Colonic mucosa (tissue), 4 donors: Measurements from ENCODE around the gene MX2. TPM values are rescaled to one million over a fixed set of nuclear protein-coding genes. Genes with fewer than 3 reads are reported as not detected.

Experiments
- DNase-seq: peaks from one replicate; pipeline ENCODE4 v3.0.0-alpha.2; 2020
- H3K27ac ChIP-seq: fragments of 200-600 bp; one replicate; pipeline ENCODE4 v1.8.0; 2021
- H3K27me3 ChIP-seq: fragments of 200-600 bp; one replicate; pipeline ENCODE4 v1.8.0; 2021
- H3K36me3 ChIP-seq: fragments of 200-600 bp; one replicate; pipeline ENCODE4 v1.8.0; 2021
- H3K4me1 ChIP-seq: fragments of 200-600 bp; one replicate; pipeline ENCODE4 v1.8.0; 2021; ENCODE audit warnings: mild to moderate bottlenecking
- H3K4me3 ChIP-seq: fragments of 200-600 bp; one replicate; pipeline ENCODE4 v1.8.0; 2021
- H3K9ac ChIP-seq, 2 donors: one replicate each; pipeline ENCODE4 v1.7.0; 2013; ENCODE audit warnings: control low read depth in 2 of 2, low read depth in 2 of 2, low read length in 2 of 2
- H3K9me3 ChIP-seq: fragments of 200-600 bp; one replicate; pipeline ENCODE4 v1.8.0; 2021
- intact Hi-C: fragments of 100-400 bp; cut with DNase I; formaldehyde crosslinking; loops from one replicate; pipeline ENCODE4 v1.14.1; 2022
- total RNA-seq, 2 donors: library from RNA; stranded (reverse); fragmentation: NEBNext Ultra II Directional in 1 of 2; extraction: Animal tissue kit (Norgen Biotek cat#: 25700) in 1 of 2; gene quantifications; one replicate each; pipeline ENCODE4 v1.2.1, GENCODE V29; 2021
- TF ChIP-seq, protein P1 (sequence below): fragments of 200-600 bp; IDR thresholded peaks from one replicate; pipeline ENCODE4 v1.8.0; 2022; ENCODE audit warnings: antibody characterized with exemption, mild to moderate bottlenecking
- donor health status: healthy.
- donor health status: DM: no; HTN: no; CAD: no.
- donor health status: DM: no; HTN: no; CAD: no.

Gene MX2
- total RNA-seq, 2 donors from 2014 or later: 2.0 to 2.5 TPM

DNA sequence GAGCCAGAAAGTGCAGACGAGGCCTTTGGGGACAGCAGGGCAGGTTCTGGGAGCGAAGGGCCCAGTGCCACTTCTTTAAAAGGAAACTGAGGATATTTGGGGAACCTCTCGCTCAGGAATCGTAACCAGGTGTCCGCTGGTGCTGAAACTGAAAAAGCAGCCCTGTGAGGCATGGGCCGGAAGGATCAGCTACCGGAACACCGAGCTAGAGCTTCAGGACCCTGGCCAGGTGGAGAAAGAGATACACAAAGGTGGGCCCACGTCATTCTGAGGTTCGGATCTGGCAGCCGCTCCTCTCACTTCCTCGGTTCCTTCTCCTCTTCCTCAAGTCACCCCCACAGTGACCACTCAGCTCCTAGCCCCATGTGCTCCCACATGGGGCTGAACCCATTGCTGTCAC is 18.1 kb downstream of the MX2 start:
- TF ChIP-seq, protein P1, sequence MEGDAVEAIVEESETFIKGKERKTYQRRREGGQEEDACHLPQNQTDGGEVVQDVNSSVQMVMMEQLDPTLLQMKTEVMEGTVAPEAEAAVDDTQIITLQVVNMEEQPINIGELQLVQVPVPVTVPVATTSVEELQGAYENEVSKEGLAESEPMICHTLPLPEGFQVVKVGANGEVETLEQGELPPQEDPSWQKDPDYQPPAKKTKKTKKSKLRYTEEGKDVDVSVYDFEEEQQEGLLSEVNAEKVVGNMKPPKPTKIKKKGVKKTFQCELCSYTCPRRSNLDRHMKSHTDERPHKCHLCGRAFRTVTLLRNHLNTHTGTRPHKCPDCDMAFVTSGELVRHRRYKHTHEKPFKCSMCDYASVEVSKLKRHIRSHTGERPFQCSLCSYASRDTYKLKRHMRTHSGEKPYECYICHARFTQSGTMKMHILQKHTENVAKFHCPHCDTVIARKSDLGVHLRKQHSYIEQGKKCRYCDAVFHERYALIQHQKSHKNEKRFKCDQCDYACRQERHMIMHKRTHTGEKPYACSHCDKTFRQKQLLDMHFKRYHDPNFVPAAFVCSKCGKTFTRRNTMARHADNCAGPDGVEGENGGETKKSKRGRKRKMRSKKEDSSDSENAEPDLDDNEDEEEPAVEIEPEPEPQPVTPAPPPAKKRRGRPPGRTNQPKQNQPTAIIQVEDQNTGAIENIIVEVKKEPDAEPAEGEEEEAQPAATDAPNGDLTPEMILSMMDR: no peak
- no peaks in the 10 kb centered on the region for H3K36me3 ChIP-seq
- intact Hi-C loops: no loop called here

DNA sequence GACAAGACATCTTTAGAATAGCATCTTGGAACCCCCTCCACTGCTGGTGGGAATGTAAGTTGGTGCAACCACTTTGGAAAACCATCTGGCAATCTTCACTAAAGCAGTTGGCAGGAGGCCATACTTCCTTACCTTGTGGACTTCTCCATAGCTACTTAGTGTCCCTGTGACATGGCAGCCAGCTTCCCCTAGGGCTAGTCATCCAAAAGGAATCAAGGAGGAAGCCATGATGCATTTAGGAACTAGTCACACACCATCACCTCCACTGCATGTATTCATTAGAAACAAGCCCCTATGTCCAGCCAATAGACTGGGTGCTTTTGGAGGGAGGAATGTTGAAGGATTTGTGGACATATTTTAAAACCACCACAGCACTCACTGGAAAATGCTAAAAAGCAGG is 19.9 kb downstream of the MX2 start:
- Histone ChIP-seq H3K27ac (no peak overlapping the region), H3K4me3 (no peak overlapping the region), H3K9ac (no peak overlapping the region), H3K36me3 (no peaks in the 10 kb centered on the region), H3K4me1 (no peaks in the 10 kb centered on the region), H3K9me3 (no peaks in the 10 kb centered on the region), H3K27me3 (no peaks in the 10 kb centered on the region)
- DNase-seq: no peak
- TF ChIP-seq, protein P1: no peak
- intact Hi-C loops: no loop called here

More for the DNA sequence above, 18.1 kb downstream of the MX2 start:
- Histone ChIP-seq H3K4me3 (no peak overlapping the region), H3K9ac (no peak overlapping the region), H3K4me1 (no peaks in the 10 kb centered on the region), H3K27ac (no peak overlapping the region), H3K27me3 (no peaks in the 10 kb centered on the region), H3K9me3 (no peaks in the 10 kb centered on the region)
- DNase-seq: no peak

DNA sequence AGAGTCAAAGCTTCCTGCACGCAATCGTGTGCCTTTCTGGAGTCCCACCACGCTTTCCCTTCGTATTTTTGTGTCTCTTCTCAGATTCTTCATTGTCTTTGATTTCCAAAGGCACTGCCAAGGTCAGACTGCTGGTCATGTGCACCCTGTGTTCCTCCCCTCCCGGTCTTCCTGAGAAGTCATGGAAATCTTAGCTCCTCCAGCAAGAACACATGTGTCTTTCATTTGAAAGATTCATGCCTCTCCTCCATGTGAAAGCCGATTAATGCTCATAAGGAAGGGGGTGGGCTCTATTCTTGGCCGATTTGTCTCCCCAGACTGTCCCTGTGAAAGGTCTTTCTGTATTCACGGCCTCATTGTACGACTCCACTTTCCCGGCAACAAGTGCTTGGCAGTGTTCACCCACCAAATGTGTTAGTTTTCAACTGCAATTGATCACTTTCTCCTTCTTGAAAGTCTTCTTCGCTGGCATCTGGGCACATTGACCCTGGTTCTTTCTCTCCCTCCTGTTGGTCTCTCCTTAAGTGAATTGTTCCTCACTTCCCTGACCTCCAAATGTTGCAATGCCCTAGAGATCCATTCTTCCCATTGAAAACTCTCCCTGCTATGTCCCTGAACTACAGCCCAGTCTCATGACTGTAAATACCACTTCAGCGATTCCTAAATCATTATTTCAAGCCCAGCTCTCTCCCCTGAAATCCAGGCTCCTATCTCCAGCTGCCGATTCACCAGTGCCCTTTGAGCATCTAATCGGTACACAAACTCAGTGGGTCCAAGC is 25.4 kb downstream of the MX2 start:
- intact Hi-C loops: no loop called here
- Histone ChIP-seq H3K27me3 (no peaks in the 10 kb centered on the region), H3K4me1 (no peaks in the 10 kb centered on the region), H3K27ac (no peak overlapping the region), H3K9me3 (no peaks in the 10 kb centered on the region), H3K9ac (no peak overlapping the region), H3K36me3 (no peaks in the 10 kb centered on the region), H3K4me3 (no peak overlapping the region)
- DNase-seq: no peak
- TF ChIP-seq, protein P1: no peak

DNA sequence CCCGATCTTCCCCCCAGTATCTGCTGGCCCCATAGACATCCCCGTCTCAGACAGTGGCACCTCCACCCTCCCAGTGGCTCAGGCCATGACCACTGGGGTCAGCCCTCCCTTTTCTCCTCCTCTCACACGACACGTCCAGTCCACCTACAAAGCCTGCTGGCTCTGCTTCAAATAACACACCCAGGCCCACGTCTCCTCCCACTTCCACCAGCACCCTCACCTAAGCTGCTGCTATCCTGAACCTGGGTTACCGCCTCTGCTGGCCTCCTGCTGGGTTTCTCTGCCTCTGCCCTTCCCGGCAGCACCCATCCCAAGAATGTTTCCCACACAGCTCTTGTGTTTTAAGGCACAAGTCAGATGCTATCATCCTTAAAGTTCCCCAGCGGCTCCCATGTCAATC is 26.0 kb downstream of the MX2 start:
- no peak overlapping the region for H3K4me3 ChIP-seq
- no peaks in the 10 kb centered on the region for H3K27me3 ChIP-seq
- H3K4me1 ChIP-seq: no peaks in the 10 kb centered on the region
- H3K9me3 ChIP-seq: no peaks in the 10 kb centered on the region
- intact Hi-C loops: no loop called here
- no peaks in the 10 kb centered on the region for H3K36me3 ChIP-seq
- no peak overlapping the region for H3K9ac ChIP-seq
- no peak overlapping the region for H3K27ac ChIP-seq
- TF ChIP-seq, protein P1: no peak
- DNase-seq: no peak

DNA sequence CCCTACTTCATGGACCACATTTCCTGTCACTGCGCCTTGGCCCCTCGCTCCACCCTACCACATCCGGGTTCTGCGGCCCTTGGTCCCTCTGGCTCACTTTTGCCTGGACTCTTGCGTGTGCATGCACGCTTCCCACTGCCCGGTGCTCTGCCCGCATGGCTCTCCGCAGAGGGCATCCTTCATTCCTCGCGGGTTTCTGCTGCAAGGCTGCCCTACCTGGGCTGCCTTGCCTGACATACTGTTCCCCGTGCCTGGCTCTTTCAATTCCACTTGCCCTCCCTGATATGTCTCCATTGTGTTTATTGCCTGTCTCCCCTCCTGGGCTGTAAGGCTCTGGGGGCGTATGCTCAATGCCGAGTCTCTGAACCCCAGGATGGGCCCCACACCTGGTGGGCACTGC is 26.4 kb downstream of the MX2 start:
- H3K4me1 ChIP-seq: no peaks in the 10 kb centered on the region
- intact Hi-C loops: no loop called here
- no peak overlapping the region for H3K4me3 ChIP-seq
- H3K27me3 ChIP-seq: no peaks in the 10 kb centered on the region
- H3K9me3 ChIP-seq: no peaks in the 10 kb centered on the region
- DNase-seq: no peak
- H3K27ac ChIP-seq: no peak overlapping the region
- no peak overlapping the region for H3K9ac ChIP-seq
- H3K36me3 ChIP-seq: no peaks in the 10 kb centered on the region
- TF ChIP-seq, protein P1: no peak
